SIG-M5 treated with dmso at 0.1 percent for 504 hours (cell line): Measurements from ENCODE around the gene IQSEC1.

Experiments
- DNase-seq: peaks from one replicate; lab custom pipeline; 2025; ENCODE audit not compliant: unreplicated experiment; lab: John Stamatoyannopoulos, UW

Gene IQSEC1

GRCh38 chr3:12941495-12942023 is 131.7 kb downstream of the IQSEC1 start:
- no peak for DNase-seq

- no peak for DNase-seq
Observed at GRCh38 chr3:12940854-12941253, 132.4 kb downstream of the IQSEC1 start.

GRCh38 chr3:12939137-12939536 is 134.1 kb downstream of the IQSEC1 start:
- no peak for DNase-seq

- DNase-seq, result no peak
Observed at GRCh38 chr3:12938258-12938711, 134.9 kb downstream of the IQSEC1 start.

- DNase-seq, result no peak
Observed at GRCh38 chr3:12935861-12936830, 137.1 kb downstream of the IQSEC1 start.

- no peak for DNase-seq
Observed at GRCh38 chr3:12935023-12935860, 138.0 kb downstream of the IQSEC1 start.

- DNase-seq, result no peak
Observed at GRCh38 chr3:12934431-12934830, 138.8 kb downstream of the IQSEC1 start.

GRCh38 chr3:12933901-12934300 is 139.3 kb downstream of the IQSEC1 start:
- no peak for DNase-seq

- no peak for DNase-seq
Observed at GRCh38 chr3:12932754-12933153, 140.5 kb downstream of the IQSEC1 start.

GRCh38 chr3:12932347-12932746 is 140.9 kb downstream of the IQSEC1 start:
- DNase-seq, result no peak

- no peak for DNase-seq
Observed at GRCh38 chr3:12931273-12931905, 141.8 kb downstream of the IQSEC1 start.

- no peak for DNase-seq
Observed at GRCh38 chr3:12929801-12930200, 143.4 kb downstream of the IQSEC1 start.

- no peak for DNase-seq
Observed at GRCh38 chr3:12926660-12927059, 146.6 kb downstream of the IQSEC1 start.

GRCh38 chr3:12925648-12926047 is 147.6 kb downstream of the IQSEC1 start:
- DNase-seq, result no peak

- no peak for DNase-seq
Observed at GRCh38 chr3:12924437-12924836, 148.8 kb downstream of the IQSEC1 start.

- no peak for DNase-seq
Observed at GRCh38 chr3:12922881-12923431, 150.3 kb downstream of the IQSEC1 start.

GRCh38 chr3:12922306-12922705 is 150.9 kb downstream of the IQSEC1 start:
- no peak for DNase-seq

- no peak for DNase-seq
Observed at GRCh38 chr3:12921736-12922135, 151.5 kb downstream of the IQSEC1 start.

- no peak for DNase-seq
Observed at GRCh38 chr3:12920967-12921366, 152.3 kb downstream of the IQSEC1 start.

GRCh38 chr3:12919205-12919604 is 154.0 kb downstream of the IQSEC1 start:
- no peak for DNase-seq

- no peak for DNase-seq
Observed at GRCh38 chr3:12918231-12918630, 155.0 kb downstream of the IQSEC1 start.
